C4-2B (cell line): Measurements from ENCODE around the gene PLBD2.

Source experiments
- H3K27ac ChIP-seq: fragments of 450-650 bp; 2 replicates; pipeline ENCODE4 v1.5.1; 2017
- ZFX ChIP-seq: fragments of 450-650 bp; IDR thresholded peaks from 2 replicates; pipeline ENCODE4 v1.6.1; 2017
- TF ChIP-seq, protein P1 (sequence below): fragments of 450-650 bp; conservative IDR thresholded peaks from 2 replicates; pipeline ENCODE4 v1.5.1; 2017; ENCODE audit warnings: mild to moderate bottlenecking

PLBD2 gene

DNA sequence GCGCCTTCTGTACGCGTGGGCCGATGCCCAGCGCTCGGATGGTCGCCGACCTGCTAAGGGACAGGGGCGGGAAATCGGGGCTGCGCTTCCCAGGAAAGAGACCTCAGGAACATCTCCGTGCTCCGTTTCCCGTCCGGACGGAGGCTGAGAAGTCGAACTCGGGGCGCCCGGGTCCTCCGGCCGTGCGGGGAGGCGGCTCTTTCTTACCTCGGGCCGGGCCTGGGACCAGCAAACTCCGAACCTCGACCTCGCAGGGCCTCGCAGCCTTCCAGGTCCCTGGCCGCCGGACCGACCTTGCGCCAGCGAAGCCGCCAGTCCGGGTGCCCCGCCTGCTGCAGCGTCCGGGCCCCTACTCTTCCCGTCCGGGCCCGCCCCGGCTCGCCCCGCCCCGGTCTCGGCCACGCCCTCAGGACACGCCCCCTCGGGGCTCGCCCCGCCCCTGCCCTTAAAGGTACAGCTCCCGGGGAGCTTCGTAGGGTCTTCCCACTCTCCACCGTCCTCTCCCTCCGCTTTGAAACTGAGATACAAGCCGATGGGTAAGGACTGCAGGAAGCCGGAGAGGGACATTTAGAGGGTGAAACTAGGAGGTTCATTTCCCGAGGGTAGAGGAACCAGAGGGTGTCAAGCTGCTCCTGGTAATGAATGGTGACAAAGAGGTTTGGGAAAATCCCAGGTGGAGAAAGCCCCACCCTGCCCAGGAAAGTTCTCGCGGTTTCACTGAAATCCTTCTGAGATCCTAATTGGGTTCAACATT lies 23.4 kb upstream of the PLBD2 start, which contains the start of gene SLC8B1:
Gene SLC8B1 (minus strand): TSS at position 324 of the 754 bp plus-strand sequence. CDS start 2,231 bp downstream, outside the sequence.
- TF ChIP-seq, protein P1, sequence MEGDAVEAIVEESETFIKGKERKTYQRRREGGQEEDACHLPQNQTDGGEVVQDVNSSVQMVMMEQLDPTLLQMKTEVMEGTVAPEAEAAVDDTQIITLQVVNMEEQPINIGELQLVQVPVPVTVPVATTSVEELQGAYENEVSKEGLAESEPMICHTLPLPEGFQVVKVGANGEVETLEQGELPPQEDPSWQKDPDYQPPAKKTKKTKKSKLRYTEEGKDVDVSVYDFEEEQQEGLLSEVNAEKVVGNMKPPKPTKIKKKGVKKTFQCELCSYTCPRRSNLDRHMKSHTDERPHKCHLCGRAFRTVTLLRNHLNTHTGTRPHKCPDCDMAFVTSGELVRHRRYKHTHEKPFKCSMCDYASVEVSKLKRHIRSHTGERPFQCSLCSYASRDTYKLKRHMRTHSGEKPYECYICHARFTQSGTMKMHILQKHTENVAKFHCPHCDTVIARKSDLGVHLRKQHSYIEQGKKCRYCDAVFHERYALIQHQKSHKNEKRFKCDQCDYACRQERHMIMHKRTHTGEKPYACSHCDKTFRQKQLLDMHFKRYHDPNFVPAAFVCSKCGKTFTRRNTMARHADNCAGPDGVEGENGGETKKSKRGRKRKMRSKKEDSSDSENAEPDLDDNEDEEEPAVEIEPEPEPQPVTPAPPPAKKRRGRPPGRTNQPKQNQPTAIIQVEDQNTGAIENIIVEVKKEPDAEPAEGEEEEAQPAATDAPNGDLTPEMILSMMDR: no peak
- 0 out of 2 replicates have a peak, but pooled peaks have one; percentile 15 for TF ChIP-seq ZFX
- peak within 1 kb of the TSS; percentile 51 for H3K27ac ChIP-seq

GRCh38 chr12:113339540-113339939 lies 18.8 kb upstream of the PLBD2 start:
- TF ChIP-seq, protein P1: no peak
- TF ChIP-seq ZFX: no peak
- H3K27ac ChIP-seq: no peak overlapping the region

- TF ChIP-seq ZFX: no peak
- TF ChIP-seq, protein P1: no peak
- H3K27ac ChIP-seq: no peak overlapping the region
Observed at GRCh38 chr12:113340061-113340460, 18.3 kb upstream of the PLBD2 start.

- H3K27ac ChIP-seq: no peak overlapping the region
- TF ChIP-seq, protein P1: no peak
Observed at GRCh38 chr12:113341535-113341934, 16.9 kb upstream of the PLBD2 start.

DNA sequence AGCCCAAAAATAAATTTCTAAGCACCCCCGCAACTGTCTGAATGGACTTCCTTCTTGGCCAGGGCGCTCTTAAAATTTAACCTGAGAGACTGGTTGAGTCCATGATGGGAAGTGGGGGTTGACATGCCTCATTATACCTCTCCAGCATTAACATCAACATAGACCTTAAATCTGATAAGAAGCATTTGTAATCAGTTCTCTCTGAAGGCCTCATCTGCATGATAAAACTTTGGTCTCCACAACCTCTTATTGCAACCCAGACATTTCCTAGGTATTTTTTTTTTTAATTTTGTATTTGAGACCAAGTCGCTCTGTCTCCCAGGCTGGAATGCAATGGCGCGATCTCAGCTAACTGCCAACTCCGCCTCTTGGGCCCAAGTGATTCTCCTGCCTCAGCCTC lies 13.1 kb upstream of the PLBD2 start:
- H3K27ac ChIP-seq: no peak overlapping the region
- TF ChIP-seq ZFX: no peak
- TF ChIP-seq, protein P1: no peak

DNA sequence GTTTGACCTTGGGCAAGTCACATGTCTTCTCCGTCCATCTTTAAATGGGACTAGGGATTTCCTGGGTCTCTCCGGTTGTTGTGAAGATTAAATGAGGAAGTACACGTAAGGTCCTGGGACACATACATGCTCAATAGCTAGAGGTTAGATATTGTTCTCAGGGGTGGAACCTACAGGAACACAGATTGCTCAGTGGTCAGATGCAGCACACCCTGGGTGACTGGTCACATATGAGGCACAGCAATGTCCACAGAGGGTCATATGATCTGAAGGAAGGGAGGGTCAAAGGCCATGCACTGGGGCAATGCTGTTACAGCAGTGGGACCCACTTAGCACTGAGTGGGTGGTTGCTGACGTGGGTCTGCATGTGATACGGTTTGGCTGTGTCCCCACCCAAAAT lies 12.0 kb upstream of the PLBD2 start:
- TF ChIP-seq ZFX: no peak
- TF ChIP-seq, protein P1: no peak
- no peak overlapping the region for H3K27ac ChIP-seq

- TF ChIP-seq, protein P1: no peak
- TF ChIP-seq ZFX: no peak
- no peak overlapping the region for H3K27ac ChIP-seq
Observed at GRCh38 chr12:113347107-113347506, 11.3 kb upstream of the PLBD2 start.
